HG03060 (cell line): ENCODE measurements around the gene CTDSPL.

Experiments
- ATAC-seq: cut with Tn5 transposase; IDR thresholded peaks from one replicate; pipeline ENCODE4 v1.9.1; 2021; ENCODE audit warnings: low read depth, moderate number of reproducible peaks; ENCODE audit not compliant: unreplicated experiment

Gene CTDSPL

DNA sequence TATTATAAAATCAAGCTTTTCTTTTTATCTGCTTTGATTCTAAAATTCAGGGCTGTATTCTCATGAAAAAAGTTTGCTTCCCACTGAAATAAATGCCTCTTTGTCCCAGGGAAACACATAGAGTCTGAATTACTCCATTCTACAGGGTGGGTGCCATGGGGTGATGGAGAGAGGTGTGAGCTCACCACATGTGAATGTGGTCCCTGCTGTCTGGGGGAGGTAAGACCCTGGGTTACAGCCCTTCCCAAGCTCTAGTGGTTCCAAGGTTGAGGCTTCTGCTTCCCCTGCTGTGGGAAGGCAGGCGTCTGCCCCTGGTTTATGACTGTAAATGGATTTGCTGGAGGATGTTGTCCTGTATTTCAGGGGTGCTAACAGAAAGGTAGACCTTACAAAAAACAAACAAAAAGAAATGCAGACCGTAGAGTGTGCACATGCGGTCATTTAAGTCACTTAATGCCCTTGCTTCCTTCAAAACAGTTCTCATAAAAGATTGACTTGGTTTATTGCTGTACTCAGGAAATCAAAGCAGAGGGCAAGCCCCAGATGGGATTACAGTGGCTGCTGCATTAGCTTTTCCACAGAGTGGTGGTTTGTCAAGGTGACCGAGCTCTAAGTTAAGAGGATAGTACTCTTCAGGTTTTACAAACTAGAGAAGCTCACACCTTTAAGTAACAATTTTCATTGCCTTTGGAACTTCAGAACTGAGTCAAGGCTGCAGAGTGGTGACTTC, 49.2 kb downstream of the CTDSPL start:
- ATAC-seq = no peak

DNA sequence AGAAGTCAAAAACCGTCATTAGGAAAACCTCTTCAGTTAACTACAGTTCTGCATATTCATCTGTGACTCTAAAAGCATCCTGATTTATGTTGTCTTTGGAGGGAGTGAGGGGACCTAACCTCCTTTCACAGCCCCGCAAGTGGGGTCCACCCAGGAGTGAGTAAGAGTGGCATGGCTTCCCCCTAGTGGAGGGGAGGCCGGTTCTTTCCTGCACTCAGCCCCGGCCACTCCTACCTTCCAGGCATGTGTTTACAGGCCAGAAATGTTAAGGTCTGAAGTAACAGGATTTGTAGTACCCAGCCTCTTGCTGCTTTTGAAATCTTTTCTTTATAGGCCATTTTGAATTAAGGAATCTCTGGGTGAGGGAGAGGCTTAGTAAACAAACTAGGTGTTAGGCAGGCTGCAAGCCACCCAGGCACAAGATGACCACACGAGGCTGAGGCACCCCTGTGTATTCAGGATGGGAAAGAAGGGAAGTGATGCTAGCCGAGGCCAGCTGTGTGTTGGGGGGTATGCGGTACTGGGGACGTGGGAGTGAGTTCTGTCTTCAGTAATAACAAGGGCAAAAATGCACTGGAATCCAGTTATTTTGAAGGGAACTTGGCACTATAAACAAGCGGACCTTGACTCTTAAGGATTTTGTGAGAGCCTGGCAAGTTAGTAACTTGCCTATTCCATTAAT, 50.5 kb downstream of the CTDSPL start:
- no peak for ATAC-seq

DNA sequence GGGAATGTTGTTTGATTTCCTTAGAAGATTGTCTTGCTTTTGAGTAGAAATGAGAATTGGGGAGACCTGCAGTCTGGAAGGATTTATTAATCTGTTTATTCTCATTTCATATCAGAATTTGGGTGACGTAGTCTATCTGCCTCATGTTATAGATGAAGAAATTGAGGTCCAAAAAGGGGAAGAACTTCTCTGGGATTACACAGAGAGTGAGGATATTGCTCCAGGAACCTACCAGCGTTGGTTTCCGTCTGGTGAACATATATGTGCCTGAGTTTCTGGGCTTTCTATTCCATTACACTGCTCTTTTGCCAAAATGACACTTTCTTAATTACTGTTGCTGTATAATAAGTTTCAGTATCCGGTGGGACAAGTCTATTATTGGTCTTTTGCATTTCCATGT, 51.8 kb downstream of the CTDSPL start:
- no peak for ATAC-seq

DNA sequence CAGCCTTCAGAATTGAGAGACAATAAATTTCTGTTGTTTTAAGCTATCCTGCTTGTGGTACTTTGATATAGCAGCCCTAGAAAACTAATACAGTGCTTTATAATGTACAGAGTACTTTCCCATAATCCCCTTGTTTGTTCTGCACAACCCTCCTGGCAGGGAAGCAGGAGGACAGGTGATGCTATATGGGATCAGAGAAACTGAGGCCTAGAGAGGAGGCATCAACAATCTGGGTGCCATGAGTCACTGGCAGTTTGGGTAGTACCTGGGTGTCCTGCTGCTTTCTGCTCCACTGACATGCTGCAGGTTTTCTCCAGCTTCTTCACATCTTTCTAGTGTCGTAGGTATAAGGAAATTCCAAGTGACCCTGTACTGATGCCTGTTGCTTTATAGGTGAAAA, 55.0 kb downstream of the CTDSPL start:
- ATAC-seq = no peak

DNA sequence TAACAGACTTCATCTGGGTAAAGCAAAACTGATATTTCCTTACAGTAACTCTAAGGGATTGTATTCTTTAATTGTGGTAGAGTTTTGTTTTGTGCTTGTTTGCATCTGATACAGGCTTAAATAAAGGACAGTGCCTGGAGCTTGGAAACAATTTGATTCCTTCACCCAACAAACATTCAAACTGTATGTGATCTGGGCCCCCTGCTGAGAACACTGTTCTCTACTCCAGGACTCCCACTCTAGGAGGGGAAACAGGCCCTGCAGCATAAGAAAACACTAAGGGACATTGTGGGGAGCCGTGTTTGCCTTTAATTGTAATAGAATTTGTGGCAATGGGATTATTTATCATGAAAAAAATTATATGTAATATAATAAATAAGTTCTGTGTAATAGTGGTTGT, 56.9 kb downstream of the CTDSPL start:
- no peak for ATAC-seq

DNA sequence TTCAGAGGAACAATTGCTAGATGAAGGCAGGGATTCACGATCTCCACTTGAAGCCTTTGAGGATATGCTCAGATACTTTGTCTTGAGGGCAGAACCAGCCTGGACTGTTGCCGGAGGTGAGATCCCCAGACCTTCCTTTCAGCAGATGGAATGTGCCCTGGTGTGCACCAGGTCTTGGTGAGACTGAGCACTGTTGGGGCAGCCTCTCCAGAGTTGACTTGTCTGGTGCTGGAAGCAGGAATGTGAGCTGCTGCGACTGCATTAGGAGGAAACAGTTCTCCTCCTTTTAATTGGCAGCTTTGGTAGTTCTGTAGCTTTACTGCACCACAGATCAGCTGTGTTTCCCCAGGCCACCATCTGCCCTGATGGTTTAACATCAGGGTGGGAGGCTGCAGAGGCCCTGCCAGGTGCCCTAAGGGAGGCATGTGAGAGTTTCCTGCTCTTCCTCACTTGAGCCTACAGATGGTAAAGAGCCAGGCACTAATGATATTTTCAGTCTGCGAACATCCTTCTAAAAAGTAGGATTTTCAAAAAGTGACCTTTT, 58.5 kb downstream of the CTDSPL start:
- no peak for ATAC-seq

DNA sequence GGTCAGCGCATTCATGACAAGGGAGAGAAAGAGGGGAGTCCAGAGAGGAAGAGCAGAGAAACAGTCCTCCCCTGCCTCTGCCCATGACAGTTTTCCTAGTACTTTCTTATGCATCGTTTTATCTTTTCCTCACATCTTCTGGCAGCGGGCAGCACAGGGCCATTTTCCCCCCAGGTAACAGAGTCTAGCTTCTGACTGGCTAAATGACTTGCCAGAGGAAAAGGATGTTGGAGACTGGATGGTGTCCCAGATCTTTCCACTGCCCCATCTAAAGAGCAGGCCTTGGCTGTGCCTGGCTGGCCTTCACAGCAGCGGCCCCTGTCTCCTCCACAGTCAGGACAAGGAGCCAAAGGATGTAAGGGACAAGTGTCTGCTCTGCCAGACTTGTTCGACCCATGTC, 59.3 kb downstream of the CTDSPL start:
- no peak for ATAC-seq

DNA sequence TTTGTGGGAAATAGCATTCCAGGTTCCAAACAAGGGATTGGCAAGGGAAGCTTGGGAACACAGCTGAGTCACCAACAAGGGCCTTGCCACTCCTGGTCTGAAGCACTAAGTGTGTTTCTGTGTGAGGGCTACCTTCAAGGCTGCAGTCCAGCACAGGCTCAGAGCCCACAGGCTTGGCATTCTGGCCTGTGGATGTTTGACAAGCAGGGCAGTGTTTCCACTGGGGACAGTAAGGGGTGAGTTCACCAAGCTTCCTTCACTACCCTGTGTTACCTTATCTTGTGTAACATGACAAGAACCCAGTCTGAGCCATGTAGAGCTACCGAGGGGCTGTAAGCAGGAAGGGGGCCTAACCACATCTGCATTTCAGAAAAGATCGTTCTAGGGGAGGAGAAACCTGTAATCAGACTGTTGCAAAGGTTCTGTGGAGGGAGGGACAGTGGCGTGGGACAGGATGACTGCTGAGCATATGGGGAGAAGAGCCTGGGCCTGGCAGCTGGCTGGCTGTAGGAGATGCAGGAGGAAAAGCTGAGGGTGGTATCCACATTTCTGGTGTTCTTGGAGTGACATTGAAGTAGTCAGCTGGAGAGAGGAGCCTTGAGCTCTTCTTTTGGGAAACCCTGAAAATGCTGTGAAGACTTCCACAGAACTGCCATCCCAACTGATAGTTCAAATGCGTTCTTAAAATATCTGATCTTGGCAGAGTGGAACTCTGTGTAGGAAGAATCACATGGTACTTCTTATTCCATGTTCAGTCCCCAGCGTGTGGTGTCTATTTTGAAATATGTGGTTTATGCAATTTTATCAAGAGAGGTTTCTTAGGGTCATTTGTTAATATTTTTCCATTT, 61.3 kb downstream of the CTDSPL start:
- no peak for ATAC-seq

DNA sequence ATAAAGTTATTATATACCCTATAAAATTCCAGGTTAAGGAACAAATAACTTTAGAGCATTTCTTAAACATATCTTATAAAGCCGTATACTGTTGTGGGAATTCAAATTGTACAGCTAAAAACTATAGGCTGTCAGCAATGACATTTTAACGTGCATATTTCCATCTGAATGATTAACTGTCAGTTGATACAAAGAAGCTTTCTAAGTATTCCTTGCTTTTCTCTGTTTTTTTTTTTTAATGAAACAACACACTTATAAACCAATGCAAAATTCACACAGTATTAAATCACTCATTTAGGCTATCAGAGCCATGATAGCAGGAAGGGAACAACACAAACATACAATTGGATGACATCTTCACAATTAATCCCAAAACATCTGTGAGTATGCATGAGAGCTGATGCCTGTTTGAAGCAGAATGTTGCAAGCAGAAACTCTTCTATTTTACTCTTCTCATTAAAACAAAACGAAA, 61.9 kb downstream of the CTDSPL start:
- ATAC-seq = no peak

DNA sequence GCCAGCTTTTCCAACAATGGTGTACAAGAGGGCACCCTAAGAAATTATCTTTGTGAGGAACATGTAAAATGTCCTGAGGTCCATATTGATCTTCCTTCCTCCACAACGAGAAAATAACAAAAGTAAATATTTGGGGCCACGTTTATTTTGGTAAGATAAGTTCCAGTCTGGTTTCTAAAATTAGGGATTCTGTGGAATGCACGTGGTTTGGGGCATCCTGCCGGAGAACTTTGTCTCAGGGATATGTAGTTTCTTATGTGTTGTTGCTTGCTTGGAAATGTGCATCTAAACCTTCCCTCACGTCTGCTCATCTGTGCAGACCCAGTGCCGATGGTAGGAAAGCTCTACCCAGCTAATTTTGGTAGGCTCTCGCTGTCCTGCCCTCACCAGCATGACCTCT, 62.8 kb downstream of the CTDSPL start:
- ATAC-seq = no peak

DNA sequence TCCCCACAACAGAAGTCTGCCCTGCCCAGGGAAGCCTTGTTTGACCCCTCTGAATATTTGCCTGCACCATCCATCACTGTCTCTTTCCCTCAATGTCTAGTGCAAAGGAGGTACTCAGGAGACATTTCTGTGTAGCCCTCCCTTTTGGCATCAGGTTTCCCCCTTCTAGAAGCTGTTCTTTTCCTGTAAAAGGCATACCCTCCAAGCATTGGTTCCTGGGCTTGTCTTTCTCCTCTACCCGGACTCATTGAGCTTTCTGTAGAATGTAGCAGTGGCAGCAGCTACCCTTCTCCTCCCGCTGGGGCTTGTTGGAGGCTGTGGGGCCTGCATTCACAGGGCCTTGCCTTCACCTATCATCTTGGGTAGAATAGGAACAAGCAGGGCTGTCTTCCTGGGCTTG, 63.5 kb downstream of the CTDSPL start:
- no peak for ATAC-seq

DNA sequence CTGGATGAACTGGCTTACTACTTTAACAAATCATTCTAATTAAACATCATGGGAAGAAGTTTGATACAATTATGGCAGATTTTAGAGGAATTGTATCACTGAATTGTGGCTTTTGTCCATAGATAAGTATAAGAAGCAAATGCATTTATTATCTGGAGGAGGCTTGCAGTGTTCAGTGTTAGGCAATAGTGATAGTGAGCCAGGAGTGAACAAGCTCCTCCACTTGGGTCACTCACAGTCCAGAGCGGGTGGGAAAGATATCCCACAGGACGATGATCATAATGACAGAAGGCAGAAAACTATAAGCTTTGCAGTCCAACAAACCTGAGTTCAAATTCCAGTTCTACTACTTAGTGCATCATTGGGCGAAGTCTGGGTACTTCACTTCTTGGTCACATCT, 64.9 kb downstream of the CTDSPL start:
- no peak for ATAC-seq

DNA sequence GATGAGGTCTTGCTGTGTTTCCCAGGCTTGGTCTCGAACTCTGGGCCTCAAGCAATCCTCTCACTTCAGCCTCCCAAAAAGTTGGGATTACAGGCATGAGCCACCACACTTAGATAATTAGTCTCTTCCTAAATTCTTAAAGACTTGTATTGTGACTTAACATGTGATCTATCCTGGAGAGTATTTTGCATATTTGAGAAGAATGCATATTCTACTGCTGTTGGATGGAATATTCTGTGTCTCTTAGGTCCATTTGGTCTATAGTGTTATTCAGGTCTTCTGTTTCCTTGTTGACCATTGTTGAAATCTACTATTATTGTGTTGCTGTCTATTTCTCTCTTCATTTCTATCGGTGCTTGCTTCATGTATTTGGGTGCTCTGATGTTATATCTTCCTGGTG, 68.8 kb downstream of the CTDSPL start:
- ATAC-seq = no peak

DNA sequence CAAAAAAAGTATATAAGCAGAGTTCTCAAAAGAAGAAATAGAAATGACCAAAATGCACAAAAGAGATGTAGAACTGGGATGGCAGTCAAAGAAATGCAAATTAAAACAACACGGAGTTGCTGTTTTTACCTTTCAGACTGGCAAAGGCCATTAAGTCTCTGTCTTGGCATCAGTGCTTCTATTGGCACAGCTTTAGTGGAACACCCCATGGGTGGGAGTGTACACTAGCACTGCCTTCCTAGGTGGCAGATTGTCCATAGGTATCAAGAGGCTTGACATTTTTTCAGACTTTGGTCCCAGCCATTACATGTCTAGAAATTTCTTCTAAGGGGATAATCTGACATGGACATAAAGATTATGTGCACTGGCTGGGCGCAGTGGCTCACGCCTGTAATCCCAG, 70.8 kb downstream of the CTDSPL start:
- ATAC-seq = no peak

DNA sequence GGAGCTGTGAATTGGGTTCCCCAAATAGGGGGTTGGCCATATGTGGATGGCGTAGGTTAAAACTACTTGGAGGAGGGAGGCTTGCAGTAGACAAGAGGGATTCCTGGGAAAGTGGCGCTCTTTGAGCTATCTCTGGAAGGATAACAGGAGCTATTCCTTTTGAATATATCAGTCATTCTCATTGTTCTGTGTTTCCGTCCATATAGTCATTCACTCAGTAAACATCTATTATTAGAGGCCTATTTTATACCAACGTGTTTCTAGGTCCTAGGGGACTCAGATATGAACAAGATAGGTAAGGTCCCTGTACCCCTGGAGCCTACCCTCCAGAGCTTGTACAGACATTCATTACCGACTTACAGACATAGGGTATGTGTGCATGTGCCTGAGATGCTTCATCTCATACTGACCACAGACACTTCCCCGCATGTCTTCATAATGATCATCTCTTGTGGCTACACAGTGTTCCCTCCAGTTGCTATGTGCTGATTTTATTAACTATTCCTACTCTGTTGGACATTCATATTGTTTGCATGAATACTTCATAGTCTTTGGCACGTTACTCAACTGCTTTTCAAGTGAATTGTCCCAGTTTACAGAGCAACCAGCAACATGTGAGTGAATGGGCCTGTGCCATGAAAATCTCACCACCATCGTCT, 73.1 kb downstream of the CTDSPL start:
- no peak for ATAC-seq

DNA sequence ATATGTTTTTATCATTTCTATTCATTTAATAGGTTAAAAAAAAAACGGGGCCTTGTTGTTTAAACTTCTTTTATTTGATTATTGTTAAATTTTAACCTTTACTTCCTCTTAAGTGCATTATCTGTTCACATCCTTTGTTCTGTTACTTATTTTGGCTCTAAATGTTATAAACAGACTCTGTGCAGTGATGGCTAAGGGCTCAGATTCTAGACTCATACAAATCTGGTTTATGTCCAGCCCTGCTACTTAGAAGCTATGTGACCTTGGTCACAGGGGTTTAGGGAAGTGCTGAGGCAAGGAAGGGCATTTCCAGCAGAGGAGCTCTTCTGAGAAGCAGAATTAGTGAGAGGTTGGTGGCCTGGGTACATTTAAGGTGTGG, 73.6 kb downstream of the CTDSPL start:
- no peak for ATAC-seq

DNA sequence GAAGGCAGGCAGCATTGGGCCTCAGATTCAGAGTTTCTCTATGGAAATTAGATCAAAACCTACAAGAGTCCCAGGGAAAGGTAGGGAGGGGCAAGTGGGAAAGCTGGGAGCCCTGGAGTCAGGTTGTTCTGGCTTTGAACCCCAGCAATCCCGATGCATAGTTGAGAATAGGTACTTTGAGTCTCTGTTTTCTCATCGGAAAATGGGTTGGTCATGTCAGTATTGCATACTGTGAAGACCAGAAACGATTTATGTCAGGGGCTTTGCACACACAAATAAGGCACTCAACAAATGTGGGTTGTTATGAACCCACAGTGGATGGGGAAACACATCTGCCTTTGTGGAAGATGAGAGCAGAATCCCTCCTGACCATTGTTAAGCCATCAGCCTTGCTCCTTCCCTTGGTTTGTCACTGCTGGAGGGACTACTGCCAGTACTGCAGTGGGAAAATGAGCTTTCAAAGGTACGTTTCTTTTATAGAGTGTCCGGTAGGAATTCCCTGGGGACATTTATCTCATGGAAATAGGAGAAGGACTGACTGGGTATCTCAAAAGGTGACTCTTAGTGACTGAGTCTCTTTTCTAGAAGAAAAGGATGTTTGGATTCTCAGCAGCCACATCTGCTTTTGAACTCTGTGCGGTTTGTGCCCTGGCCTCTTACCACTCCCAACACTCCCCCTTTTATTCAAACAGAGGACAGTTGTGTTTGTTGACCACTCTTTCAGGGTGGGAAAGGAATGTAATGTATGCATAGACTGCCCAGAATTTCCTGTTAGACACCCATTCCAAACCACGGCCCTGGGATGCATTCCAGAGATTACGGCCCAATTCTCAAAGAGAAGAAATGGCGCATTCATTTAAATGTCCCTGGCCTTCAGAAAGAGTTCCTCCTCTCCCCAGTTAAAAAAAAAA, 74.3 kb downstream of the CTDSPL start:
- no peak for ATAC-seq

DNA sequence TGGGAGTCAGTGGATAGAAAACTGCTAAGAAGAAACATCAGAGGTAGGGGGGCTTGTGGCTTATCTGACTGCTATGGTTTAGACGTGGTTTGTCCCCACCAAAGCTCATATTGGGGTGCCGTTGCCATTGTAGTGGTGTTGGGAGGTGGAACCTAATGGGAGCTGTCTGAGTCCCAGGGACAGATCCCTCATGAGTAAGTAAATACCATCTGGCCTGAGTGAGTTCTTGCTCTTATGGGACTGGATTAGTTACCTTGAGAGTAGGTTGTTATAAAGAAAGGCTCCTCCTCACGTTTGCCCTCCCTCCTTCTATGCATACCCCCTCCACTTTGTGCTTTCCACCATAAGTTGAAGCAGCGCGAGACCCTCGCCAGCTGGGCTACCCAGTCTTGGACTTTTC, 75.5 kb downstream of the CTDSPL start:
- no peak for ATAC-seq

DNA sequence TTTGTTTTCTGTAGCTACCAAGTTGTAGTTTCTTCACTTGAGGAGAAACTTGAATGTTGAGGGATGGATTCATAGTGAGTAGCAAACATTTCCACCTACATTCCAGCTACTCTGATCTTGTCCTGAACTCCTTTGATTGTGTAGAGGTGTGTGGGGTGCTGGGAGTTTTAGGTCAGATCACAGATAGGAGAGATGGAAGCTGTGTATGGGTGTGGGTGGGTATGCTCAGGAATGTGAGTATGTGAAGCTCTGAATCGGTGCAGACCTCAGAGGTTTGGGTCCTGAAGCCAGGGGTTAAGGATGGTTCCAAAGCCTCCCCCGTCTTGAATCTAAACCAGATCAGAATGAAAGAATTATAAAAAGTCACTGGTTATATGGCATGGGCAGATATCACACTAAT, 76.3 kb downstream of the CTDSPL start:
- no peak for ATAC-seq
